HG03521 (cell line): ENCODE data around the gene FRK.
"Not testable (repeated sequence)": the region's sequence is repeated elsewhere in the genome, so short reads cannot be mapped to it uniquely, and the experiment has no call there.

Experiments used
- ATAC-seq: cut with Tn5 transposase; IDR thresholded peaks from one replicate; pipeline ENCODE4 v1.9.1; 2021; ENCODE audit warnings: mild to moderate bottlenecking, moderate library complexity; ENCODE audit not compliant: unreplicated experiment

Gene FRK

DNA sequence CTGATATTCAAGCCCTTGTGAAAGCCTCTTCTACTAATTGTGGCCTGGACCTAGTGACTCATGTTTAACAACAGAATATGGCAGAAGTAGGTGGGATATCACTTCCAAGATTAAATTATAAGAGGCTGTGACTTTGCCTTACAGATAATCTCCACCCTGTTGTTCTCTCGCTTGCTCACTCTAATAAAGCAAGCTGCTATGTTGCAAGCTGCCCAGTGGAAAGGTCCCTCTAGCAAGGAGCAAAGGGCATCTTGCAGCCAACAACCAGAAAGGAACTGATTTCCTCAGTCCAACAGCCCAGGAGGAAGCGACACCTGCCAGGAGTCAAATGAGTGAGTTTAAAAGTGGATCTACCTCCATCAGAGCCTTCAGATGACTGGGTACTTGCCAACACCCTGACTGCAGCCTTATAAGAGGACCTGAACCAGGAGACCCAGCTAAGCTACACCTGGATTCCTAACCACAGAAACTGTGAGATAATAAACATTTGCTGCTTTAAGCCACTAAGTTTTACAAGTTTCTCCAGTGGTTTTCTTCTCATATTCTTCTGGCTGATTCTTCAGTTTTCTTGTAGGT, 112.6 kb downstream of the FRK start:
- no peak for ATAC-seq

DNA sequence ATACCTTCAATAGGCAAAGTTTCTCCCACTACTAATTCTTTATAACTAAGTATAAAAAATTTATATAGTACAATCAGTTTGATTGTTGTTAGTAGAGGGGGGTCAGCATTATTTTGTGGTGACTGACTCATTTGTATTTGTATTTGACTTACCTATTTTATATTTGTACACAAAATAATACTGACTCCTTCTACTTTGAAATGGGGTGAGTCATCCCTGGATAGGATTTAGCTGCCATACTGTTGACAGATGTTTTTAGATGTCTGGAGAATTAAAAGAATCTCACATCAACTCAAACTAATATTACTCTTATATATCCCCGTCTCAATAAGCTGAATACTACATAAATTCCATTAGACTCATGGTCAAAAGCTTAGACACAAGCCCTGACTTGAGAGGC, 114.9 kb downstream of the FRK start:
- ATAC-seq = no peak

DNA sequence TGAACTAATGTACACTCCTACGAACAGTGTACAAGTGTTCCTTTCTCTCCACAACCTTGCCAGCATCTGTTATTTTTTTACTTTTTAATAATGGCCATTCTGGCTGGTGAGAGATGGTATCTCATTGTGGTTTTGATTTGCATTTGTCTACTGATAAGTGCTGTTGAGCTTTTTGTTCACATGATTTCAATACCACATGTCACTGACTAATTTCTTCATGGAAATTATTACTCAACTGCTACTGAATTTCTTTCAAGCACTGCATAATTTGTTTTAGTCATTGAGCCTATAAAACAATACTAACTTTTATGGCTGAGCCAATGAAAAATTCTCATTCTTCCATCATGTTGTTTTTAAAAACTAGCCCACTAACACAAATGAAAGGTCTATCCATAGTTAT, 115.4 kb downstream of the FRK start:
- ATAC-seq = no peak

DNA sequence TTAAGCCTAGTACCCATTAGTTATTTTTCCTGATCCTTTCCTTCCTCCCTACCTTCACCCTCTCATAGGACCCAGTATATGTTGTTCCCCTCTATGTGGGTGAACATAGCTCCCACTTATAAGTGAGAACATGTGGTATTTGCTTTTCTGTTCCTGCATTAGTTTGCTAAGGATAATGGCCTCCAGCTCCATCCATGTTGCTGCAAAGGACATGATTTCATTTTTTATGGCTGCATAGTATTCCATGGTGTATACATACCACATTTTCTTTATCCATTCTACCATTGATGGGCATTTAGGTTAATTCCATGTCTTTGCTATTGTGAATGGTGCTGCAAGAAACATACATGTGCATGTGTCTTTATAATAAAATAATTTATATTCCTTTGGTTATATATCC, 115.9 kb downstream of the FRK start:
- ATAC-seq = not testable (repeated sequence)

DNA sequence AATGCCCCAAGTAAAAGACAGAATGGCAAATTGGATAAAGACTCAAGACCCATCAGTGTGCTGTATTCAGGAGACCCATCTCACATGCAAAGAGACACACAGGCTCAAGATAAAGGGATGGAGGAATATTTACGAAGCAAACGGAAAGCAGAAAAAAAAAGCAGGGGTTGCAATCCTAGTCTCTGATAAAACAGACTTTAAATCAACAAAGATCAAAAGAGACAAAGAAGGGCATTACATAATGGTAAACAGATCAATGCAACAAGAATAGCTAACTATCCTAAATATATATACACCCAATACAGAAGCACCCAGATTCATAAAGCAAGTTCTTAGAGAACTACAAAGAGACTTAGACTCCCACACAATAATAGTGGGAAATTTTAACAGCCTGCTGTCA, 123.2 kb downstream of the FRK start:
- ATAC-seq = not testable (repeated sequence)

DNA sequence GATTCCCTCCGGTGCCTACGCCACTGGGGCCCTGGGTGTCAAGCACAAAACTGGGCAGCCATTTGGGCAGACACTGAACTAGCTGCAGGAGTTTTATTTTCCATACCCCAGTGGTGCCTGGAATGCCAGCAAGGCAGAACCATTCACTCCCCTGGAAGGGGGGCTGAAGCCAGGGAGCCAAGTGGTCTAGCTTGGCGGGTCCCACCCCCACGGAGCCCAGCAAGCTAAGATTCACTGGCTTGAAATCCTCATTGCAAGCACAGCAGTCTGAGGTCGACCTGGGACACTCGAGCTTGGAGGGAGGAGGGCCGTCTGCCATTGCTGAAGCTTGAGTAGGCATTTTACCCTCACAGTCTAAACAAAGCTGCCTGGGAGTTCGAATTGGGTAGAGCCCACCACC, 125.3 kb downstream of the FRK start:
- no peak for ATAC-seq

GRCh38 chr6:115934829-115935228, 125.9 kb downstream of the FRK start:
- no peak for ATAC-seq

GRCh38 chr6:115934145-115934544, 126.5 kb downstream of the FRK start:
- no peak for ATAC-seq

GRCh38 chr6:115932481-115932880, 128.2 kb downstream of the FRK start:
- ATAC-seq = no peak

DNA sequence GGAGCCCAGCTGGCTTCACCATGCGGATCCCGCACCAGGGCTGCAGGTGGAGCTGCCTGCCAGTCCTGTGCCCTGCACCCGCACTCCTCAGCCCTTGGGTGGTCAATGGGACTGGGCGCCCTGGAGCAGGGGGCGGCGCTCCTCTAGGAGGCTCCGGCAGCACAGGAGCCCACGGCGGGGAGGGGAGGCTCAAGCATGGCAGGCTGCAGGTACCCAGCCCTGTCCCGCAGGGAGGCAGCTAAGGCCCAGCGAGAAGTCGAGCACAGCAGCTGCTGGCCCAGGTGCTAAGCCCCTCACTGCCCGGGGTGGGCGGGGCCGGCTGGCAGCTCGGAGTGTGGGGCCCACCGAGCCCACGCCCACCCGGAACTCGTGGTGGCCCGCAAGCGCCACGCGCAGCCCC, 132.7 kb downstream of the FRK start:
- ATAC-seq = not testable (repeated sequence)

DNA sequence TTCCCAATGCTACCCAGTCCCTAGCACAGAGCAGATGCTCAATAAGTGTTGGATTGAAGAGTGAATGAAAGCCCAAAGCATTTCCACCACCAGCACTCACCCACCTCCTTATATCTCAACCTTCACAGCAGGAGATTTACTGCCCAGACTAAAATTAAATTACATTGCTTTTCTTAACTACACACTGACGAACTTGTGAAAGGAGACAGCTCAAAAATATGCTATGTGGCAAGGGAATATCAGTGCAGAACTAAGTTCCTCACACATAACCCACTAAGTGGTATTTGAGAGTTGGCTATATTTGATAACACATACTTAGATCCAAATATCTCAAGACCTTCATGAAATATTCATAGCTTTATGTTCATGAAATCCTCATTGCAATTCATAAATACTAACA, 137.7 kb downstream of the FRK start:
- ATAC-seq = no peak

- no peak for ATAC-seq
These were observed 146.6 kb downstream of the FRK start for GRCh38 chr6:115914098-115914497.

DNA sequence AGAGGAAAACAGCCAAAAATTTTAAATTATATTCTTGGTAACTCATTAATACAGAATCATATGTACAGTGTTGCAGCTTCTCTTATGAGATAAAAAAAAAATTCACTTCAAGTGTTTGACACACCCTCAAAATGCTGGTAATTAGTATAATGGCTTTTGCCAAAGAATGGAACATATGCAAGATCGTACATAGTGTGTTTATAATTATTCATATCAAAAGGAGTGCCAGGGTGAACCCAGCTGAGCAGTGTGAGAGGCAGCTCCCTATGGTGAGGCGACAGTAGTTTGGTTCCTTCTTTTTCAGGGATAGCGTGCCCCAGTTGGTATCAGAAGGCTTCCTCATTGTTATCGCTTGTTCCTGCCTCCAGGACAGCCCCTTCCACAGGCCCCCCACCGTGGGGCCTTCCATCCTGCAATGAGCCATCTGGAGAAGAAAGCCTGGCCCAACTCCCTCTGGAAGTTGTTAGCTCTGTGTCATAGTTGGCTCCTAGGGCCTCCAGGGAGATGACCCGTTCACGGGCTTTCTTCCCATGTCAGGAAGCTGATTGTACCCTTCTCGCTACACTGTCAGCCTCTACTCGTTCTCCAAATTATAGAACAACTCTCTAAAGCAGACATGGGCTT, 150.7 kb downstream of the FRK start:
- ATAC-seq = no peak

GRCh38 chr6:115908906-115909559, 151.7 kb downstream of the FRK start:
- no peak for ATAC-seq

GRCh38 chr6:115905471-115905870, 155.2 kb downstream of the FRK start:
- no peak for ATAC-seq

GRCh38 chr6:115902436-115902835, 158.3 kb downstream of the FRK start:
- no peak for ATAC-seq

GRCh38 chr6:115901896-115902295, 158.8 kb downstream of the FRK start:
- ATAC-seq = no peak

DNA sequence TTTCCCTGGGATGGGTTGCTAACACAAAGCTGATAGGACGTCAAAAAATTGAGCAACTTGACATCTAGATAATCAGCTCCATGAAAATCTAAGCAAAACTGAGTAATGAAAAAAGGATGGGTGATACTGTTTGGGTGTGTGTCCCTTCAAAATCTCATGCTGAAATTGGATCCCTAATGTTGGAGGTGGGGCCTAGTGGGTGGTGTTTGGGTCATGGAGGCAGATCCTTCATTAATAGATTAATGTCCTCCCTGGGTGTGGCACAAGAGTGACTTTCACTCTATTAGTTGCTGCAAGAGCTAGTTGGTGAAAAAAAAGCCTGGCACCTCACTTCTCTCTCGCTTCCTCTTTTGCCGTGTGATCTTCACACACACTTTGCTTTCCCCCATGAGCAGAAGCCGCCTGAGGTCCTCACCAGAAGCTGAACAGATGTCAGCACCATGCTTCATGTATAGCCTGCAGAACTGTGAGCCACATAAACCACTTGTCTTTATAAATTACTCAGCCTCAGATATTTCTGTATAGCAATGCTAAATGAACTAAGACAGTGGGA, 160.9 kb downstream of the FRK start:
- ATAC-seq = peak; percentile 56

DNA sequence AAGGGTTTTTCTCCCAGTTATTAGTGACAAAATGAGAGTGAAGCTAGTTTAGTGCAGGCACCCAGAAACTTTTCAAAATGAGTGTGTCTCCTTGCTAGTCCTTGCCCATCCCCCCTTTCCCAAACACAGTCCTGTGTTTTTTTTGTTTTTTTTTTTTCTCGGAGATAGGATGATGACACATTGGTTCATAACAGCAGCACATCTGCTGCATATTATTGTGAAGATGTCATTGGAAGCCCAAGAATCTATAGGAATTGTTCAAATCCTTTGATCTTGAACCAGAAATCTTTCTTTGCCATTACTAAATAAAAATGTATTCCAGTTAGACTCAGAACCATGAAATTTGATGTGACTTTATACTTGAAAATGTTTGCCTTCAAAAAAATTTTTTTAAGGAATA, 162.4 kb downstream of the FRK start:
- no peak for ATAC-seq

DNA sequence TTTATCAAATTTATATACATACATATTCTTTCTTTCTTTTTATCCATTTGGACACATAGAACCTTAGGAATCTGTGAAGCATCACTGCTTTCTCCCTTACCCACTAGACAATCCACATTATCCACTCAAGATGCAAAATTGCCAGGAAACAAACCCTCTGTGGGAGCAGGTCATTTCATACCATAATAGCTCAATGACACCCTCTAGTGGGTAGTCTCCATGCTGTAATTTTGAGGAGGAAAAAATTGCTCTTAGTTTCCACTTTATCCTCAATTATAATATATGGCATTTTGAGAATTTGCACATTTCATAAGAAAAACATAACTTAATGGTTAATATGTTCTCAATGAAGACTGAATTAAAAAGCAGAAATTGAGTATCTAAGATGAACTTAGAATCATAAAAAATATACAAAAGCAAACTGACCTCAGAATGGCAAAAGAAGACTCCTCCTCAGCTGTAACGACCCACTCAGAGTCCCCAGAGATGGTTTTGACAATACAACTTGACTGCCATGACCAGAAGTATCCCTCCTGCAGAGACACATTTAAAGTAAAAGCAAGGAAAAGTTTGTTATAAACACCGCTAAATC, 164.1 kb downstream of the FRK start:
- no peak for ATAC-seq

DNA sequence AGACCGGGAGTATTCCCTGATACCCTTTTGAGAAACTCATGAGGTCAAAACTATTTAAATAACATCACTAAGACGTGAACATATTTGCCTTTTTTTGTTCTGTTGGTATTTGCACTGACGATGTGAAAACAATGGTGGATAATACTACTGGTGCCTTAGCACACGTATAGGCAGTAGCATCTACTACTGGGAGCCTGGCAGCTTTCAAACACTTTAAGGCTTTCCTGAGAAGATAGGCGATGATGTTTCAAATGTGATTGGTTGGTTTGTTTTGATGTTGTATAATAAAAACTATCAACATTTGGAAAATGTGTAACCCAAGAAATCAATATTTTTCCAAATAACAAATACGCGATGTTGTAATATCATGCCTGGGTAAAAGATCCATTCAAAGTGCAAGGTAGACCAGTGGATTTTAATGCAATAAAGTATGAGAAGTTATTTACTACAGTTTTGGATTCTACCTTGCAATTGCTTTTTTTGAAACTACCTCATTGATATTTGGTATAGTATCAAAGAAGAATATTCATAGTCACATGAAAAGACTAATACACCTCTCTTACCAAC, 166.2 kb downstream of the FRK start:
- ATAC-seq = no peak

- ATAC-seq = no peak
These were observed 168.9 kb downstream of the FRK start for GRCh38 chr6:115891750-115892149.
